NCI-H1930 (cell line): ENCODE data around the gene STX2.
"Not testable (repeated sequence)": the region's sequence is repeated elsewhere in the genome, so short reads cannot be mapped to it uniquely, and the experiment has no call there.

Experiments used
- DNase-seq, 2 experiments: peaks; one replicate each; lab custom pipeline; 2025; lab: John Stamatoyannopoulos, UW

Gene STX2

GRCh38 chr12:130764475-130765185, 74.4 kb downstream of the STX2 start:
- no peak for DNase-seq

DNA sequence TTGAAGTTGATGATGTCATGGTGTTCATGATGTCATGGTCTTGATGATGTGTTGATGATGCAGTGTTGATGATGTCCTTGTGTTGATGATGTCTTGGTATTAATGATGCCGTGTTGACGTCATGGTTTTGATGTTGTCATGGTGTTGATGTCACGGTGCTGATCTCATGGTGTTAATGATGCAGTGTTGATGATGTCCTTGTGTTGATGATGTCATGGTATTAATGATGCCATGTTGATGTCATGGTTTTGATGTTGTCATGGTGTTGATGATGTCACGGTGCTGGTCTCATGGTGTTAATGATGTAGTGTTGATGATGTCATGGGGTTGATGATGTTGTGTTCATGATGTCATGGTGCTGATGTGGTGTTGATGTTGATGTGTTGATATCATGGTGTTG, 75.0 kb downstream of the STX2 start:
- DNase-seq = no peak

DNA sequence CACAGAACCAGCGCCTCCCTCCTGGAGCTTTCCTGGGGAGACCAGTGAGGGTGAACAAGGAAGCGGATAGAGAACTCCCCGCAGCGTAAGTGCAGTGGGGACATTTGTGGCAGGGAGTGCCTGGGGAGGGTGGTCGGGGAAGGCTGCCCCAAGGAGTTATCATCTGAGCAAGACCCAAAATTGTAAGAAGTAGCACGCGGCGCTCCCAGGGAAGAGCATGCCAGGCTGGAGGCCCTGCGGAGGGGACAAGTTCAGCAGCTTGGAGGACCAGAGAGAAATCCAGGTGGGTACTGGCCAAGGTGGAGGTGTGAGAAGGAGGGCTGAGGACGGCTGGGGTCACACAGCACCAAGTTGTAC, 76.8 kb downstream of the STX2 start:
- no peak for DNase-seq

GRCh38 chr12:130761537-130762318, 77.3 kb downstream of the STX2 start:
- DNase-seq = peak in 1 of 2 experiments; percentile 28

GRCh38 chr12:130754234-130754901, 84.7 kb downstream of the STX2 start:
- no peak for DNase-seq

- no peak for DNase-seq
Observed at GRCh38 chr12:130752692-130753230, 86.3 kb downstream of the STX2 start.

- DNase-seq = not testable (repeated sequence)
Observed at GRCh38 chr12:130752037-130752436, 87.0 kb downstream of the STX2 start.

- DNase-seq = no peak
Observed at GRCh38 chr12:130748786-130749185, 90.3 kb downstream of the STX2 start.

GRCh38 chr12:130747867-130748740, 90.9 kb downstream of the STX2 start:
- DNase-seq = peak; percentile 35 to 58

- DNase-seq = no peak
Observed at GRCh38 chr12:130746546-130746945, 92.5 kb downstream of the STX2 start.

DNA sequence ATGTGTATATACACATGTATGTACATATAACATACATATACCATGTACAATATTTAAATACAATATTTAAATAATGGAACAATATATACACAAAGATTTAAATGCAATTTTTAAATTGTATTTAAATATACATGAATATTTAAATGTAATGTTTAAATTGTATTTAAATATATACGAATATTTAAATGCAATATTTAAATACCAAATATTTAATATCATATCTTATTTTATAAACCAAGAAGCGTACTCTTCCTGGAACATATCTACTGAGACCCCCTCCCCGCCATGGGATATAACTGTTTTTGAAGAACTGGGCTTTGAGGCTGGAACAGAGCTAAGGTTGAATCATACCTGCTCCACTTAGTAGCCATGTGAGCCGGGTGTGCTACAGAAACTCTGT, 93.1 kb downstream of the STX2 start:
- DNase-seq = no peak

DNA sequence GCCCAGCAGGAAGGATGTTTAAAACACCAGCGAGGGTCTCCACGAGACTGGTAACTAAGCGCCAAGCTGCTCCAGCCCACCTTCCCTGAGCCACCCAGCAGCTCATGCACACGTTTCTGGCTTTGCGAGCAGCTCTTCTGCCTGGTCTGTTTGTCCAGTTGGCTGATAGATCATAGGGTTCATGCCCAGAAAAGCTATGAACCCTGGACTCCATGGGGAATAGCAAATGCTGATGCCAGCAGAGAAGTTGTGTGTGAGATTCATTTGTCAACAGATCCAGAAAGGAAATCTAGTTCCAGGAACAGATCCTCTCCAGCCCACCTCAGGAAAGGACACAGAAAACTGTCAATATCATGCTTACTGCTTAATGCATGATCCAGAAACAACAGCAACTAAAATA, 94.8 kb downstream of the STX2 start:
- no peak for DNase-seq

DNA sequence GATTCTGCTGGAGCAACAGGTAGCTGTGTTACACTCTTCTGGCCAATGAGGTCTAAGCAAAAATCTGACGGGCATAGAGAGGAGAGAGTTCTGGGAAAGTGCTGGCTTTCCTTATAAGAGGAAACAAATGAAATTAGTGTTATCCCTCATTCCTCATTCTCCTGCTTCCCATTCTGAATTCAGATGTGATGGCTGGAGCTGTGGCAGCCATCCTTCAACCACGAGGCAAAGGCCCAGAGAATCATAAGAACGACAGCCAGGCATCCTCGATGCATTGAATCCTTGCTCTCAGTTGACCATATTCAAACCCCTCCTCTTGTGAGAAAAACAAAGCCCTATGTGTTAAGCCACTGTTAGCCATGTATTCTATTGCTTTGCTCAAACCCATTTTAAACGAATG, 95.4 kb downstream of the STX2 start:
- DNase-seq = no peak

GRCh38 chr12:130743176-130743575, 95.9 kb downstream of the STX2 start:
- no peak for DNase-seq

DNA sequence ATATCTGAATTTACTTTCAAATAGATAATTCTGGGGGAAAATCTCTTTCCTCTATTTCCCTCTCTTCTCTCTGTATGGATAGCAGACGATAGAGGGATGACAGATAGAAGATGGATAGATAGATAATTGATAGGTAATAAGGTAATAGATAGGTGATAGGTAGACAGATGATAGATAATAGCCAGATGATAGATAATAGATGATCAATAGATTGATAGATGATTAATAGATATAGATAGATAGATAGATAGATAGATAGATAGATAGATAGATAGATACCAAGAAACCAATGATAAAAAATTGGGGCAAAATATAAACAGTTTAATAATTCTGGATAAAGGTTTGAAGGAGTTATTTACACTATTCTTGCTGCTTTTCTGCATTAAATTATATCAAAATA, 96.3 kb downstream of the STX2 start:
- no peak for DNase-seq

DNA sequence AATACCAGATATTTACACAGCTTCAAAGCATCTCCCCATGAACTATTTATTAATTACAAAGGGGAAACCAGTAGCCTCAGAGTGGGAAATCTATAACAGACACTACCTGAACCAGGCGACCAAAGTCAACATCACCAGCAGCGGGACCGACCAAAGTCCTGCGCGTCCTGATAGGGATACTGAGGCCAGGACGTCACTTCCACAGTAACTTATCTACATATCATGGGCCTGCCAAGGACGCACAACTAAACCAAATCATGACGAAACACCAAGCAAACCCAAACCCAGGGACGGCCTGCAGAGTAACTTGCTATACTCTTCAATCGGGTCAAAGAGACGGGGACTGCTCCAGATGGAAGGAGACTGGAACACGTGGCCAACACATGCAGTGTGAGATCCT, 96.9 kb downstream of the STX2 start:
- no peak for DNase-seq
